Activated CD4-positive, alpha-beta T cell treated with anti-CD3 and anti-CD28 coated beads for 36 hours (primary cell): ENCODE measurements around the gene MSI2. TPM values are rescaled to one million over a fixed set of nuclear protein-coding genes. Genes with fewer than 3 reads are reported as not detected.

Source experiments
- ATAC-seq: fragments of 200-7000 bp; cut with Tn5 transposase; one replicate; pipeline ENCODE4 v1.10.0; 2021; ENCODE audit warnings: mild to moderate bottlenecking, moderate library complexity
- CTCF ChIA-PET: fragments of 350-600 bp; sonication (Branson Sonifier 250); formaldehyde crosslinking; loops from one replicate; lab custom pipeline; 2021; ENCODE audit warnings: antibody characterized with exemption; lab: Charles Lee
- POLR2A ChIA-PET: fragments of 350-600 bp; sonication (Branson Sonifier 250); formaldehyde crosslinking; loops from one replicate; lab custom pipeline; 2021; ENCODE audit warnings: antibody characterized with exemption, inconsistent platforms; lab: Charles Lee
- DNase-seq: peaks from one replicate; pipeline ENCODE4 v3.0.0-alpha.2; 2020
- H3K27ac Mint-ChIP-seq: one replicate; pipeline ENCODE4 v1.8.0; 2021; ENCODE audit warnings: mixed read lengths
- H3K27me3 Mint-ChIP-seq: one replicate; pipeline ENCODE4 v1.8.0; 2021; ENCODE audit warnings: mixed read lengths
- H3K36me3 Mint-ChIP-seq: one replicate; pipeline ENCODE4 v1.8.0; 2021; ENCODE audit warnings: low read depth, mixed read lengths
- H3K4me1 Mint-ChIP-seq: one replicate; pipeline ENCODE4 v1.8.0; 2021; ENCODE audit warnings: mixed read lengths
- H3K4me3 Mint-ChIP-seq: one replicate; pipeline ENCODE4 v1.8.0; 2021; ENCODE audit warnings: mild to moderate bottlenecking, moderate library complexity, mixed read lengths
- H3K9me3 Mint-ChIP-seq: one replicate; pipeline ENCODE4 v1.8.0; 2021; ENCODE audit warnings: low read depth, mixed read lengths
- intact Hi-C, 2 experiments: fragments of 100-400 bp; cut with DNase I in 1 of 2; cut with micrococcal nuclease in 1 of 2; formaldehyde crosslinking; loops; one replicate each; pipeline versions ENCODE4 v1.14.2 to v1.15.1; 2022 to 2024; cut with DNase I, micrococcal nuclease
- total RNA-seq, 2 experiments: library from RNA; stranded (reverse); gene quantifications; one replicate each; pipeline ENCODE4 v1.2.3, GENCODE V29; 2021

MSI2 gene
- total RNA-seq, 2 experiments from 2014 or later = 55.3 to 57.2 TPM

DNA sequence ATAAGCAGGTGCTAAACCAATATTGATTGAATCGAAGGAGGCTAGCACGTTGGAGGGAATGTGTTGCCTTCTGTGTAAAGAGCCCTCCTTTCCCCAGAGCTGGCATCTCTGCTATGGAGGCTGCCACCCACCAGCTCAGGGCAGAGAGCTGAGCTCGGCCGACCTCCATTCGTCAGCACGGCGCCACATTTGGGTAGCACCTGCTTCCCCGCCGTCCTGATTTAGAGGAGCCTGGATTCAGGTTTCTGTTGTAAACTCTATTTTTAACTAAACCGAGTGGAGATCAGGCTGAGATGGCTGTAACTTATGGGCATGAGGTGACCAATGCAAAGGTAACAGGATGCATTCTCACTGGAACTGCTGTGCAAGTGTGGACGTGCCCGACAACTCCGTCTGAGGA lies 316.3 kb downstream of the MSI2 start:
- no peak overlapping the region for H3K4me3 Mint-ChIP-seq
- no peaks in the 10 kb centered on the region for H3K27me3 Mint-ChIP-seq
- peaks cover 2% of the 10 kb centered on the region for H3K36me3 Mint-ChIP-seq
- ChIA-PET POLR2A (no interaction called here), CTCF (no interaction called here)
- intact Hi-C loops = no loop called here
- ATAC-seq (no peak), DNase-seq (no peak)
- H3K27ac Mint-ChIP-seq = no peak overlapping the region
- H3K9me3 Mint-ChIP-seq = no peaks in the 10 kb centered on the region
- H3K4me1 Mint-ChIP-seq = no peaks in the 10 kb centered on the region

DNA sequence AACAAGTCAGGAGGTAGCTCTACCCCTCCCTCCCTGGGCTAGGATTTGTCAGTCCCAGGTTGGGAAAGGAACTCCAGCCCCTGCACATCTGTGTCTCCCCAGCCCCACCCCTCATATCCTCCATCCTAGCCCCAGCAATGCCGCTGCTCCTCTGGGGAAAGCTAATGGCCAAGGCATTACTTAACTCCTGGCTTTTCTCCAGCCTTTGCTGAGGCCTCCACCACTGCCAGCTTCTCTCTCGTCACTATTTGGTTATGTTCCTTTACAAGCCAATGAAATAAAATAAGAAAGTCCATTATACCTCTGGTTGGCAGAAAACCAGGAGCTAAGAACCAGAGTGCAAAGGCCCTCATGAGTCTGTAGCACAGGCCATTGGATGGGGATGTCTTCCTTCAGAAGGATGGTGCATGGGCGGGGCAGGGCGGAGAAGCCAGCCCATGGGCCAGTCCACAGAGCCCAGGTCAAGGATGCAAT lies 317.8 kb downstream of the MSI2 start:
- ChIA-PET POLR2A (no interaction called here), CTCF (no interaction called here)
- no peak overlapping the region for H3K4me3 Mint-ChIP-seq
- no peaks in the 10 kb centered on the region for H3K27me3 Mint-ChIP-seq
- H3K9me3 Mint-ChIP-seq = no peaks in the 10 kb centered on the region
- peaks cover 5% of the 10 kb centered on the region for H3K4me1 Mint-ChIP-seq
- H3K36me3 Mint-ChIP-seq = peaks cover 2% of the 10 kb centered on the region
- ATAC-seq = no peak
- no peak for DNase-seq
- no peak overlapping the region for H3K27ac Mint-ChIP-seq
- intact Hi-C loops = no loop called here

DNA sequence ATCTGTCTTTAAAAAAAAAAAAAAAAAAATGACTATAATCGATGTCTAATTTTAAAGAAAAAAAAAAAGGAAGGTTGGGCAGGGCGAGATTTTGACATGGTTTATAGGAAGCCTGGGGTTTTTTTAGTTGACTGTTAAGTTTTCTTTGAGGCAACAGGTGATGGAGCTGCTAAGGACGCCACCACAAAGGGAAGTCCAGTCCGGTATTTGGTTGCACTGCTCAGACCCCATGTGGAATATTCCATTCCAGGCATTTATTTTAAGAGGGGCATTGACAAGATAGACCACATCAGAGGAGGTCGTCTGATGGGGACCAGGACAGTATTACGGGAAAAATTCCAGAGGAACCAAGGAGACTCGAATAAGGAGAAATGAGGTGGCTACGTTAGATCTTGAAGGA lies 320.4 kb downstream of the MSI2 start:
- Mint-ChIP-seq H3K9me3 (no peaks in the 10 kb centered on the region), H3K36me3 (no peaks in the 10 kb centered on the region), H3K27ac (no peak overlapping the region), H3K4me3 (no peak overlapping the region), H3K27me3 (no peaks in the 10 kb centered on the region), H3K4me1 (peaks cover 5% of the 10 kb centered on the region)
- intact Hi-C loops = no loop called here
- CTCF ChIA-PET = interaction anchor here (0.6 to 0.8 kb wide), 3 partner anchors 17 to 243 kb away, joined by 3 to 5 read pairs (median 3); no protein-coding TSS in a partner anchor
- DNase-seq (no peak), ATAC-seq (no peak)
- POLR2A ChIA-PET = interaction anchor here (0.6 kb wide), 1 partner anchor 284 kb away, joined by 4 read pairs; no protein-coding TSS in a partner anchor

DNA sequence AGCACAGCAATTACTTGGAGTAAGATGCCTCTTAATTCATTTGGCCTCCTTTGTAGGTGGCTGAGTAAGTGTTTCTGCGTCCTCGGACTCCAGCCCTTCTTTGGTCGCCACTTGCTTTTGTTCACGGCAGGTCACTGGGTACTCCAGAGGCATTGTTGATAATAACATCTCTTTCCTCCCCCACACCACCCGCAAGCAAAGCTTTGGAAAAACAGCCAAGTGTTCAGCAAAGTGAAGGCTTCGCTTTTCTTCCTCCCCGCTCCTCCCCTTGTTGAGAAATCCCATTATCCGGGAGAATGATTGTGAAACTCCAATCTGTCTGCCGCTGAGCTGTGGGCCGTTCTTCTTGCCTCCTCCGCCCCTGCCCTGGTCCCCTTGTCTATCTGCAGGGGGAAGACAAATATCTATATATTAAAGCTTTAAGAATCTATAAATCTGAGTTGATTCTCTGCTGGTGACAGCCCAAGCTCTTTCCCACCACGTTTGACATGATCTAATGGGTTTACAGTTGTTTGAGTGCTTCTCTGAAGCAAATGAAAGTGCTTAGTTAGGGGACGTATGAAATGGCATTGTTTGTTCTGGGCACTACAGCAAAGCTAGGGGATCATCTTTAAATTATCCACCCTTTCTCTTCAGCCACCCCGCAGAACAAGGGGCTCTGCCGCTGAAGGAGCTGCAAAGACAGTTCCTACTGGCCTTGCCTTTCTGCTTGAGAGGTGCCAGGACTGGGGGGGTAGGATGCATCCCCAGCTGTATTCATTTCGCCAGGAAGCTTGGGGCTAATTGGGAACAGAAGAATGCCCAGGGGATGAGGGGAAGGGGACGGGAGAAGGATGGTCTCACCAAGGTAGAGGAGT lies 321.7 kb downstream of the MSI2 start:
- no peak for ATAC-seq
- Mint-ChIP-seq H3K27me3 (no peaks in the 10 kb centered on the region), H3K9me3 (no peaks in the 10 kb centered on the region), H3K27ac (no peak overlapping the region), H3K4me3 (no peak overlapping the region), H3K4me1 (peaks cover 5% of the 10 kb centered on the region), H3K36me3 (no peaks in the 10 kb centered on the region)
- intact Hi-C loops = no loop called here
- DNase-seq = no peak
- ChIA-PET CTCF (interaction anchor here (0.6 to 0.8 kb wide), 3 partner anchors 20 to 1012 kb away, joined by 3 read pairs; no protein-coding TSS in a partner anchor), POLR2A (interaction anchor here (0.6 kb wide), 1 partner anchor 92 kb away, joined by 3 read pairs; no protein-coding TSS in a partner anchor)

DNA sequence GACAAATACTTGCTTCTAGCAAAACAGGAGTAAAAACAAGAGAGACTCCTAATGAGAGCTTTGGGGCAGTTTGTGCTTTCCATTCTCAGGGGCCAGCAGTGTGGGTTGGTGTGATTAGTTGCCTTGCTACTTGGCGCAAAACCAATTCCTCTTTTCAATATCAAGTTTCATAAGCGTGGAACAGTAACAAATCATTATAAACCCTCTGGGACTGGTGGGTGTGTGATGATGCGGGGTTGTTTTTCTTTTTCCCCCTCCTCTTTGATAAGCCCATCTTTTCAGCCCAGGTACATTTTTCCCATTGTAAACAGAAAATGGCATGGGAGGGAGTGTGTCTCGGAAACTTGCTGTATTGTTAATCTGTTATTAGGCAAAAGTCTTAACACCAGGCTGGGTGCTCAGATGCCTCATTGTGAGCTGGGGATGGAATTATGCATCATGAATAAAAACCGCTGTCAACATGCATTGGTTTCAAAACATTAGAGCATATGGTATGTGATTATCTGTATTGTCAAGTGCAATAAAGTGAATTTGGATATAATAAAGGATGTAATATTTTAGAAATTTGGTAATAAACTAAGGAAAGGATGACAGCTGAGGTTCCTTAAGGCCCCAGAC lies 322.4 kb downstream of the MSI2 start:
- Mint-ChIP-seq H3K4me3 (no peak overlapping the region), H3K27ac (no peak overlapping the region)

DNA sequence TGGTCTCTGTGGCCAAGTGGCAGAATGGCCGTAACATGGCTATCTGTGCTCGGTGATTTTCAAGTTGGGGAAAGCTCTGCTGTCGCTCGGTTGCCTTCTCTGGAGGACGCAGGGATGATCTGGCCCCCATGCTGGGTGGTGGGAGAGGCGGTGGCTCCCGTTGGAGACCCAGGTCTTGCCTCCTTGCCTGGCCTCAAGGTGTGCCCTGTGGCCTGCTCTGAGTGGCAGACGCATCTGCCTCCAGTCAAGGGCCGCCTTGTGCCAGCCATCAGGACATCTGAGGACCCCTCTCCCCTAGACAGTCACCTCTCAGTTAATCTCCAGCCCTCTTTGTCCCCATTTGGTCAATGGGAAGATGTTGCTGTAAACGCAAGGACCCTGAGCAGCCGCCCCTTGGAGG lies 322.9 kb downstream of the MSI2 start:
- CTCF ChIA-PET = no interaction called here
- intact Hi-C loops = no loop called here
- no peak for ATAC-seq
- Mint-ChIP-seq H3K27ac (no peak overlapping the region), H3K27me3 (no peaks in the 10 kb centered on the region), H3K4me1 (peaks cover 5% of the 10 kb centered on the region), H3K36me3 (no peaks in the 10 kb centered on the region), H3K4me3 (no peak overlapping the region), H3K9me3 (no peaks in the 10 kb centered on the region)
- POLR2A ChIA-PET = no interaction called here
- DNase-seq = no peak

More for the DNA sequence above, 322.4 kb downstream of the MSI2 start:
- H3K9me3 Mint-ChIP-seq = no peaks in the 10 kb centered on the region
- ChIA-PET CTCF (interaction anchor here (0.8 kb wide), 1 partner anchor 26 kb away, joined by 3 read pairs; no protein-coding TSS in a partner anchor), POLR2A (no interaction called here)
- no peaks in the 10 kb centered on the region for H3K36me3 Mint-ChIP-seq
- ATAC-seq = no peak
- intact Hi-C loops = no loop called here
- no peak for DNase-seq
- H3K4me1 Mint-ChIP-seq = peaks cover 5% of the 10 kb centered on the region
- H3K27me3 Mint-ChIP-seq = no peaks in the 10 kb centered on the region

- Mint-ChIP-seq H3K36me3 (no peaks in the 10 kb centered on the region), H3K9me3 (no peaks in the 10 kb centered on the region), H3K27me3 (no peaks in the 10 kb centered on the region), H3K4me3 (no peak overlapping the region), H3K27ac (no peak overlapping the region), H3K4me1 (peaks cover 6% of the 10 kb centered on the region)
- DNase-seq (no peak), ATAC-seq (no peak)
- POLR2A ChIA-PET = no interaction called here
- intact Hi-C loops = no loop called here
- CTCF ChIA-PET = no interaction called here
Observed at GRCh38 chr17:57580055-57580739, 323.9 kb downstream of the MSI2 start.

DNA sequence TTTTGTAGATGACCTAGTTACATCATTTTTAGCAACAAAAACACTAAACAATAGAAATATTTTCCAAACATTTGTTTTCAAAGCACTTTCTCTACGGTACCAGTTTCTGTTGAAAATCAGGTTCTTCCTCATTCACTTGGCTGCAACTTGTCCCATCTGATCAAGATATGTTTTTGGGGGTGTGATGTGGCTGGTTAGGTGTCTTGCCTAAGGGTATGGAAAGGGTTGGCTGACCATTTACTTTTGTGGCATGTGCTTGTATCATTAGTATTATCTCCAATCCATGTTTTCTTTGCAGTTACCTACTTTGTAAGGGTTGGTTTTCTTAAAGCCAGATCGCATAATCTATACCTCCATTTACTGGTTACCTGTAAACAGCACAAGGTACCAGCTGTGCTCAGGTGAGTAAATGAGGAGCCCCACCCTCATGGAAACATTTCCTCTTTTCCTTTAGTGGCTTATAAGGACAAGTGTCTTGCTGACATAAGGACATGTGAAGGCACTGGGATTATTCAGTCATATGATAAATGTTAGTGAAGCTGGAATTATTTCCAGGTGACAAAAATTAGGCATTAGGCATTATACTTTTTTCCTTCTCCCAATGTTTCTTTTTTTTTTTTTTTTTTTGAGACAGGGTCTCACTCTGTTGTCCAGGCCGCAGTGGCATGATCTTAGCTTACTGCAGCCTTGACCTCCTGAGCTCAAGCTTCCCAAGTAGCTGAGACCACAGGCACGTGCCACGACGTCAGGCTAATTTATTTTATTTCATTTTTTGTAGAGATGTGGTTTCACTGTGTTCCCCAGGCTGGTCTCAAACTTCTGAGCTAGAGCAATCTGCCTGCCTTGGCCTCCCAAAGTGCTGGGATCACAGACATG lies 326.8 kb downstream of the MSI2 start:
- H3K36me3 Mint-ChIP-seq = no peaks in the 10 kb centered on the region
- H3K27me3 Mint-ChIP-seq = no peaks in the 10 kb centered on the region
- peaks cover 7% of the 10 kb centered on the region for H3K4me1 Mint-ChIP-seq
- POLR2A ChIA-PET = no interaction called here
- no peaks in the 10 kb centered on the region for H3K9me3 Mint-ChIP-seq
- intact Hi-C loops = no loop called here
- H3K27ac Mint-ChIP-seq = no peak overlapping the region
- ATAC-seq = no peak
- H3K4me3 Mint-ChIP-seq = no peak overlapping the region
- CTCF ChIA-PET = no interaction called here
- DNase-seq = no peak

GRCh38 chr17:57584050-57584551 lies 327.8 kb downstream of the MSI2 start:
- ChIA-PET CTCF (no interaction called here), POLR2A (no interaction called here)
- no peak for DNase-seq
- Mint-ChIP-seq H3K36me3 (no peaks in the 10 kb centered on the region), H3K9me3 (no peaks in the 10 kb centered on the region), H3K4me3 (no peak overlapping the region), H3K27me3 (no peaks in the 10 kb centered on the region), H3K4me1 (peaks cover 5% of the 10 kb centered on the region), H3K27ac (no peak overlapping the region)
- ATAC-seq = no peak
- intact Hi-C loops = no loop called here

GRCh38 chr17:57585341-57586195 lies 329.2 kb downstream of the MSI2 start:
- Mint-ChIP-seq H3K36me3 (peaks cover 1% of the 10 kb centered on the region), H3K4me3 (no peak overlapping the region), H3K9me3 (no peaks in the 10 kb centered on the region), H3K27me3 (no peaks in the 10 kb centered on the region), H3K4me1 (peaks cover 5% of the 10 kb centered on the region), H3K27ac (no peak overlapping the region)
- no peak for ATAC-seq
- POLR2A ChIA-PET = no interaction called here
- DNase-seq = no peak
- intact Hi-C loops = no loop called here
- CTCF ChIA-PET = interaction anchor here (0.6 to 1.3 kb wide), 4 partner anchors 13 to 248 kb away, joined by 3 read pairs; no protein-coding TSS in a partner anchor
